GM19328 (cell line): ENCODE data around the gene ITPR1.

Source experiments
- ATAC-seq: cut with Tn5 transposase; IDR thresholded peaks from one replicate; pipeline ENCODE4 v1.9.1; 2021; ENCODE audit warnings: mild to moderate bottlenecking, moderate library complexity; ENCODE audit not compliant: unreplicated experiment

ITPR1 gene

GRCh38 chr3:4674216-4674615, 181.1 kb downstream of the ITPR1 start:
- ATAC-seq: no peak

GRCh38 chr3:4675704-4676103, 182.6 kb downstream of the ITPR1 start:
- ATAC-seq: no peak

- ATAC-seq: no peak
Observed at GRCh38 chr3:4678320-4678719, 185.2 kb downstream of the ITPR1 start.

GRCh38 chr3:4680227-4680691, 187.1 kb downstream of the ITPR1 start:
- ATAC-seq: no peak

- ATAC-seq: no peak
Observed at GRCh38 chr3:4680871-4681300, 187.7 kb downstream of the ITPR1 start.

- no peak for ATAC-seq
Observed at GRCh38 chr3:4681301-4681700, 188.2 kb downstream of the ITPR1 start.

- no peak for ATAC-seq
Observed at GRCh38 chr3:4684117-4684516, 191.0 kb downstream of the ITPR1 start.

GRCh38 chr3:4684976-4685375, 191.8 kb downstream of the ITPR1 start:
- ATAC-seq: no peak

- no peak for ATAC-seq
Observed at GRCh38 chr3:4685673-4686345, 192.7 kb downstream of the ITPR1 start.

GRCh38 chr3:4686619-4687018, 193.5 kb downstream of the ITPR1 start:
- no peak for ATAC-seq

GRCh38 chr3:4687167-4687566, 194.0 kb downstream of the ITPR1 start:
- ATAC-seq: no peak

GRCh38 chr3:4687596-4687995, 194.4 kb downstream of the ITPR1 start:
- ATAC-seq: no peak

- ATAC-seq: no peak
Observed at GRCh38 chr3:4688411-4688810, 195.3 kb downstream of the ITPR1 start.

GRCh38 chr3:4689021-4689420, 195.9 kb downstream of the ITPR1 start:
- ATAC-seq: no peak

GRCh38 chr3:4690277-4690676, 197.1 kb downstream of the ITPR1 start:
- ATAC-seq: no peak

GRCh38 chr3:4693620-4694019, 200.5 kb downstream of the ITPR1 start:
- peak; percentile 79 for ATAC-seq

GRCh38 chr3:4695846-4696245, 202.7 kb downstream of the ITPR1 start:
- no peak for ATAC-seq

GRCh38 chr3:4696266-4696665, 203.1 kb downstream of the ITPR1 start:
- ATAC-seq: no peak

- no peak for ATAC-seq
Observed at GRCh38 chr3:4698125-4698821, 205.1 kb downstream of the ITPR1 start.

- no peak for ATAC-seq
Observed at GRCh38 chr3:4703054-4703480, 209.9 kb downstream of the ITPR1 start.

- ATAC-seq: no peak
Observed at GRCh38 chr3:4704552-4704951, 211.4 kb downstream of the ITPR1 start.

- ATAC-seq: no peak
Observed at GRCh38 chr3:4707324-4707723, 214.2 kb downstream of the ITPR1 start.
